GM12878 (cell line): ENCODE measurements around the gene ZCCHC8. TPM values are rescaled to one million over a fixed set of nuclear protein-coding genes. Genes with fewer than 3 reads are reported as not detected.

Source experiments
- ATAC-seq: fragments of 200-7000 bp; cut with Tn5 transposase; 3 replicates; pipeline ENCODE4 v1.9.1; 2020; ENCODE audit warnings: mild to moderate bottlenecking, moderate library complexity
- BruUV-seq: library from RNA; stranded (reverse); fragments of 400-500 nt; replicated peaks from 2 replicates; lab custom pipeline; 2021; lab: Mats Ljungman, UMichigan
- CTCF ChIA-PET: fragments of 300-600 bp; sonication (Branson Sonifier 250); formaldehyde crosslinking; extraction: SDS; loops from one replicate; lab custom pipeline; 2021; ENCODE audit warnings: inconsistent platforms; lab: Yijun Ruan, JAX
- POLR2A ChIA-PET: fragments of 350-600 bp; formaldehyde crosslinking; extraction: SDS; loops from one replicate; lab custom pipeline; 2021; ENCODE audit warnings: inconsistent platforms; lab: Charles Lee
- RAD21 ChIA-PET: fragments of 300-600 bp; sonication (Branson Sonifier 250); formaldehyde crosslinking; loops from one replicate; lab custom pipeline; 2023; ENCODE audit warnings: antibody characterized with exemption; ENCODE audit not compliant: unreplicated experiment; lab: Charles Lee
- SMC1A ChIA-PET: fragments of 300-600 bp; sonication (Branson Sonifier 250); formaldehyde crosslinking; loops from one replicate; lab custom pipeline; 2023; ENCODE audit not compliant: unreplicated experiment, uncharacterized antibody; lab: Charles Lee
- DNase-seq: peaks from one replicate; pipeline ENCODE4 v3.0.0-alpha.2; 2011; ENCODE audit warnings: low read depth, low spot score
- FAIRE-seq: peaks from 3 replicates; lab custom pipeline; 2011; peaks lifted over from hg19 to GRCh38; lab: Jason Lieb, UNC
- H2AFZ ChIP-seq: 2 replicates; pipeline ENCODE4 v1.6.0; 2011; ENCODE audit warnings: low read depth, low read length, control low read depth; ENCODE audit not compliant: control insufficient read depth
- H3K27ac ChIP-seq: 2 replicates; pipeline ENCODE4 v1.5.1; 2011; ENCODE audit warnings: control low read depth; ENCODE audit not compliant: control insufficient read depth, insufficient read depth
- H3K27me3 ChIP-seq, 2 experiments: replicated peaks in 1 of 2; 2 replicates each; pipeline versions ENCODE4 v1.6.0 to v1.6.1; 2011; ENCODE audit warnings: low read length in 1 of 2; ENCODE audit not compliant: control insufficient read depth in 2 of 2, insufficient read depth in 2 of 2
- H3K36me3 ChIP-seq, 2 experiments: 2 replicates each; pipeline ENCODE4 v1.5.1; 2011; ENCODE audit warnings: low read length in 1 of 2; ENCODE audit not compliant: control insufficient read depth in 2 of 2, insufficient read depth in 2 of 2
- H3K4me1 ChIP-seq: 2 replicates; pipeline ENCODE4 v1.6.1; 2011; ENCODE audit warnings: mild to moderate bottlenecking, low read length, moderate library complexity, mixed read lengths; ENCODE audit not compliant: control insufficient read depth, insufficient read depth
- H3K4me2 ChIP-seq: 2 replicates; pipeline ENCODE4 v1.6.0; 2011; ENCODE audit warnings: control low read depth; ENCODE audit not compliant: control insufficient read depth, insufficient read depth
- H3K4me3 ChIP-seq: fragments of 200-600 bp; sonication (generic); 2 replicates; pipeline ENCODE4 v1.5.1; 2016
- H3K79me2 ChIP-seq: 2 replicates; pipeline ENCODE4 v1.6.0; 2011; ENCODE audit warnings: low read length; ENCODE audit not compliant: control insufficient read depth, insufficient read depth
- H3K9ac ChIP-seq: 2 replicates; pipeline ENCODE4 v1.8.0; 2011; ENCODE audit warnings: low read length, control low read depth, mixed read lengths; ENCODE audit not compliant: control insufficient read depth, insufficient read depth
- H3K9me3 ChIP-seq: replicated peaks from 3 replicates; pipeline ENCODE4 v1.5.1; 2011; ENCODE audit warnings: mild to moderate bottlenecking, low read length; ENCODE audit not compliant: control insufficient read depth, insufficient read depth
- H4K20me1 ChIP-seq: 2 replicates; pipeline ENCODE4 v1.6.0; 2011; ENCODE audit not compliant: control insufficient read depth, insufficient read depth
- BACH1 ChIP-seq: fragments of 450-650 bp; IDR thresholded peaks from 2 replicates; pipeline ENCODE4 v1.6.1; 2017; ENCODE audit warnings: mild to moderate bottlenecking, borderline replicate concordance
- CBFB ChIP-seq: IDR thresholded peaks from 2 replicates; pipeline ENCODE4 v1.6.1; 2016; ENCODE audit warnings: antibody characterized with exemption, low read depth
- CBX5 ChIP-seq: sonication (generic); IDR thresholded peaks from 2 replicates; pipeline ENCODE4 v1.6.1; 2016; ENCODE audit warnings: low read depth, moderate library complexity, mild to moderate bottlenecking, inconsistent platforms
- EZH2 ChIP-seq: IDR thresholded peaks from 2 replicates; pipeline ENCODE4 v1.6.1; 2012; ENCODE audit warnings: low read depth, mild to moderate bottlenecking, control low read depth, inconsistent platforms, low read length, borderline replicate concordance; ENCODE audit not compliant: control insufficient read depth
- FOS ChIP-seq: IDR thresholded peaks from 3 replicates; pipeline ENCODE4 v1.6.1; 2011; ENCODE audit warnings: borderline replicate concordance; ENCODE audit not compliant: insufficient read length; ENCODE audit errors: extremely low read depth
- HDGF ChIP-seq: fragments of 450-650 bp; IDR thresholded peaks from 2 replicates; pipeline ENCODE4 v1.6.1; 2016; ENCODE audit warnings: antibody characterized with exemption
- MEF2A ChIP-seq: IDR thresholded peaks from 2 replicates; pipeline ENCODE4 v1.6.1; 2011; ENCODE audit warnings: low read depth, mild to moderate bottlenecking, low read length, moderate library complexity; ENCODE audit not compliant: insufficient read depth
- NFXL1 ChIP-seq: fragments of 450-650 bp; IDR thresholded peaks from 2 replicates; pipeline ENCODE4 v1.6.1; 2017; ENCODE audit warnings: antibody characterized with exemption, mild to moderate bottlenecking, borderline replicate concordance
- NR2C1 ChIP-seq: fragments of 450-650 bp; IDR thresholded peaks from 2 replicates; pipeline ENCODE4 v1.6.1; 2017; ENCODE audit warnings: antibody characterized with exemption, mild to moderate bottlenecking, moderate library complexity
- RBBP5 ChIP-seq: fragments of 200-600 bp; sonication (generic); conservative IDR thresholded peaks from 2 replicates; pipeline ENCODE4 v1.6.1; 2016
- RUNX3 ChIP-seq: IDR thresholded peaks from 2 replicates; pipeline ENCODE4 v1.6.1; 2012; ENCODE audit warnings: low read length, inconsistent platforms
- SMAD1 ChIP-seq: fragments of 450-650 bp; IDR thresholded peaks from 2 replicates; pipeline ENCODE4 v1.6.1; 2018; ENCODE audit warnings: mild to moderate bottlenecking, low read depth; ENCODE audit not compliant: partially characterized antibody
- SMARCA5 ChIP-seq: fragments of 450-650 bp; IDR thresholded peaks from 2 replicates; pipeline ENCODE4 v1.6.1; 2017; ENCODE audit warnings: mild to moderate bottlenecking
- SREBF1 ChIP-seq: IDR thresholded peaks from 2 replicates; pipeline ENCODE4 v1.6.1; 2012; ENCODE audit warnings: mild to moderate bottlenecking, low read length
- ZNF24 ChIP-seq: fragments of 450-650 bp; IDR thresholded peaks from 2 replicates; pipeline ENCODE4 v1.6.1; 2017; ENCODE audit warnings: antibody characterized with exemption, mild to moderate bottlenecking
- WGBS: methylation state at CpG from one replicate; pipeline ENCODE4 v1.1.6; 2016; ENCODE audit warnings: low lambda C conversion rate; ENCODE audit not compliant: insufficient replicate concordance, insufficient coverage; ENCODE audit errors: missing lambda C conversion rate; 5-methylcytosine and 5-hydroxymethylcytosine counted together
- in situ Hi-C: fragments of 300-500 bp; cut with MboI; formaldehyde crosslinking; loops from 9 replicates; pipeline ENCODE4 v1.14.3; 2018; ENCODE audit warnings: mixed read lengths
- intact Hi-C: fragments of 100-400 bp; cut with micrococcal nuclease; formaldehyde crosslinking; loops from one replicate; pipeline ENCODE4 v1.14.2; 2022; ENCODE audit not compliant: unreplicated experiment
- polyA plus RNA-seq, 11 experiments: library from polyadenylated mRNA; depleted of rRNA in 4 of 11; unstranded in 6 of 11; stranded (reverse) in 5 of 11; fragments of >200 nt; fragmentation: Nextera tagmentation in 4 of 11; fragmentation: Illumina TruSeq in 1 of 11; extraction: Ambion mirVana in 4 of 11; extraction: Trizol in 1 of 11; gene quantifications; 1 replicate in 1 of 11; 2 replicates in 10 of 11; pipeline versions ENCODE4 v1.2.1 to v1.2.3, GENCODE V29; 2011 to 2016; ENCODE audit warnings: inconsistent platforms in 2 of 11, missing spikeins in 2 of 11, low read depth in 1 of 11
- total RNA-seq, 4 experiments: library from RNA; depleted of rRNA in 3 of 4; stranded (reverse); fragments of >200 nt in 3 of 4; fragmentation: Illumina TruSeq in 1 of 4; extraction: Trizol in 1 of 4; gene quantifications; 2 replicates each; pipeline versions ENCODE4 v1.2.1 to v1.2.3, GENCODE V29; 2013 to 2021
- TF ChIP-seq, protein P1 (sequence below): fragments of 150-350 bp; IDR thresholded peaks from 2 replicates; pipeline ENCODE4 v1.6.1; 2014; ENCODE audit warnings: mild to moderate bottlenecking, low read depth, low read length
- TF ChIP-seq, protein P2 (sequence below): fragments of 450-650 bp; formaldehyde crosslinking; IDR thresholded peaks from 2 replicates; pipeline ENCODE4 v1.4.0; 2020; ENCODE audit warnings: mild to moderate bottlenecking, moderate library complexity
- TF ChIP-seq, protein P3 (sequence below): fragments of 450-650 bp; IDR thresholded peaks from 2 replicates; pipeline ENCODE4 v1.6.1; 2014; ENCODE audit warnings: mild to moderate bottlenecking
- TF ChIP-seq, protein P4 (sequence below): IDR thresholded peaks from 2 replicates; pipeline ENCODE4 v1.6.1; 2011; ENCODE audit warnings: low read depth, mild to moderate bottlenecking, low read length, moderate library complexity, borderline replicate concordance; ENCODE audit errors: extremely low read depth

ZCCHC8 gene
- total and polyA plus RNA-seq, 10 of the 15 experiments (the other 5 are each of a cell fraction or from before 2014, with no cell fraction given): 8.8 to 34.8 (median 21.7) TPM

DNA sequence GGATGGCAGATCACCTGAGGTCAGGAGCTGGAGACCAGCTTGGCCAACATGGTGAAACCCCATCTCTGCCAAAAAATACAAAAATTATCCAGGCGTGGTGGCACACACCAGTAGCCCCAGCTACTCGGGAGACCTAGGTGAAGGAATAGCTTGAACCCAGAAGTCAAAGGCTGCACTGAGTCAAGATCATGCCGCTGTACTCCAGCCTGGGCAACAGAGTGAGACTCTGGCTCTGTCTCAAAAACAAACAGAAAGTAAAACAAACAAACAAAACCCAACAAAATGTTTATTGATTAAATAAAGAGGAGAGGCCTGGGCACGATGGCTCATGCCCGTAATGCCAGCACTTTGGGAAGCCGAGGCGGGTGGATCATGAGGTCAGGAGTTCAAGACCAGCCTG is 5.5 kb downstream of the ZCCHC8 start:
- in situ Hi-C loops: no loop called here
- RAD21 ChIA-PET: no interaction called here
- WGBS: 91% methylated on average over 7 of the region's 7 CpGs
- H3K79me2 ChIP-seq: peaks cover 46% of the 10 kb centered on the region
- H3K27ac ChIP-seq: no peak overlapping the region
- SMC1A ChIA-PET: no interaction called here
- TF ChIP-seq NFXL1 (no peak), CBX5 (no peak), SREBF1 (no peak), NR2C1 (no peak), HDGF (no peak), CBFB (no peak), BACH1 (no peak), RBBP5 (no peak), EZH2 (no peak), SMAD1 (no peak), ZNF24 (no peak), RUNX3 (no peak), MEF2A (no peak), SMARCA5 (no peak), FOS (no peak)
- TF ChIP-seq, protein P1, sequence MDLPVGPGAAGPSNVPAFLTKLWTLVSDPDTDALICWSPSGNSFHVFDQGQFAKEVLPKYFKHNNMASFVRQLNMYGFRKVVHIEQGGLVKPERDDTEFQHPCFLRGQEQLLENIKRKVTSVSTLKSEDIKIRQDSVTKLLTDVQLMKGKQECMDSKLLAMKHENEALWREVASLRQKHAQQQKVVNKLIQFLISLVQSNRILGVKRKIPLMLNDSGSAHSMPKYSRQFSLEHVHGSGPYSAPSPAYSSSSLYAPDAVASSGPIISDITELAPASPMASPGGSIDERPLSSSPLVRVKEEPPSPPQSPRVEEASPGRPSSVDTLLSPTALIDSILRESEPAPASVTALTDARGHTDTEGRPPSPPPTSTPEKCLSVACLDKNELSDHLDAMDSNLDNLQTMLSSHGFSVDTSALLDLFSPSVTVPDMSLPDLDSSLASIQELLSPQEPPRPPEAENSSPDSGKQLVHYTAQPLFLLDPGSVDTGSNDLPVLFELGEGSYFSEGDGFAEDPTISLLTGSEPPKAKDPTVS: no peak
- TF ChIP-seq, protein P2, sequence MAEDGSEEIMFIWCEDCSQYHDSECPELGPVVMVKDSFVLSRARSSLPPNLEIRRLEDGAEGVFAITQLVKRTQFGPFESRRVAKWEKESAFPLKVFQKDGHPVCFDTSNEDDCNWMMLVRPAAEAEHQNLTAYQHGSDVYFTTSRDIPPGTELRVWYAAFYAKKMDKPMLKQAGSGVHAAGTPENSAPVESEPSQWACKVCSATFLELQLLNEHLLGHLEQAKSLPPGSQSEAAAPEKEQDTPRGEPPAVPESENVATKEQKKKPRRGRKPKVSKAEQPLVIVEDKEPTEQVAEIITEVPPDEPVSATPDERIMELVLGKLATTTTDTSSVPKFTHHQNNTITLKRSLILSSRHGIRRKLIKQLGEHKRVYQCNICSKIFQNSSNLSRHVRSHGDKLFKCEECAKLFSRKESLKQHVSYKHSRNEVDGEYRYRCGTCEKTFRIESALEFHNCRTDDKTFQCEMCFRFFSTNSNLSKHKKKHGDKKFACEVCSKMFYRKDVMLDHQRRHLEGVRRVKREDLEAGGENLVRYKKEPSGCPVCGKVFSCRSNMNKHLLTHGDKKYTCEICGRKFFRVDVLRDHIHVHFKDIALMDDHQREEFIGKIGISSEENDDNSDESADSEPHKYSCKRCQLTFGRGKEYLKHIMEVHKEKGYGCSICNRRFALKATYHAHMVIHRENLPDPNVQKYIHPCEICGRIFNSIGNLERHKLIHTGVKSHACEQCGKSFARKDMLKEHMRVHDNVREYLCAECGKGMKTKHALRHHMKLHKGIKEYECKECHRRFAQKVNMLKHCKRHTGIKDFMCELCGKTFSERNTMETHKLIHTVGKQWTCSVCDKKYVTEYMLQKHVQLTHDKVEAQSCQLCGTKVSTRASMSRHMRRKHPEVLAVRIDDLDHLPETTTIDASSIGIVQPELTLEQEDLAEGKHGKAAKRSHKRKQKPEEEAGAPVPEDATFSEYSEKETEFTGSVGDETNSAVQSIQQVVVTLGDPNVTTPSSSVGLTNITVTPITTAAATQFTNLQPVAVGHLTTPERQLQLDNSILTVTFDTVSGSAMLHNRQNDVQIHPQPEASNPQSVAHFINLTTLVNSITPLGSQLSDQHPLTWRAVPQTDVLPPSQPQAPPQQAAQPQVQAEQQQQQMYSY: no peak
- TF ChIP-seq, protein P3, sequence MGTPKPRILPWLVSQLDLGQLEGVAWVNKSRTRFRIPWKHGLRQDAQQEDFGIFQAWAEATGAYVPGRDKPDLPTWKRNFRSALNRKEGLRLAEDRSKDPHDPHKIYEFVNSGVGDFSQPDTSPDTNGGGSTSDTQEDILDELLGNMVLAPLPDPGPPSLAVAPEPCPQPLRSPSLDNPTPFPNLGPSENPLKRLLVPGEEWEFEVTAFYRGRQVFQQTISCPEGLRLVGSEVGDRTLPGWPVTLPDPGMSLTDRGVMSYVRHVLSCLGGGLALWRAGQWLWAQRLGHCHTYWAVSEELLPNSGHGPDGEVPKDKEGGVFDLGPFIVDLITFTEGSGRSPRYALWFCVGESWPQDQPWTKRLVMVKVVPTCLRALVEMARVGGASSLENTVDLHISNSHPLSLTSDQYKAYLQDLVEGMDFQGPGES: no peak
- TF ChIP-seq, protein P4, sequence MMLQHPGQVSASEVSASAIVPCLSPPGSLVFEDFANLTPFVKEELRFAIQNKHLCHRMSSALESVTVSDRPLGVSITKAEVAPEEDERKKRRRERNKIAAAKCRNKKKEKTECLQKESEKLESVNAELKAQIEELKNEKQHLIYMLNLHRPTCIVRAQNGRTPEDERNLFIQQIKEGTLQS: no peak
- CTCF ChIA-PET: interaction anchor here (0.7 to 2.2 kb wide), 4 partner anchors 11 to 145 kb away, joined by 3 to 10 read pairs (median 3); no protein-coding TSS in a partner anchor
- H3K9ac ChIP-seq: no peak overlapping the region
- POLR2A ChIA-PET: interaction anchor here (0.6 to 1.0 kb wide), 3 partner anchors 12 to 286 kb away, joined by 3 to 4 read pairs (median 3); no protein-coding TSS in a partner anchor
- H3K4me1 ChIP-seq: no peaks in the 10 kb centered on the region
- no TSS peak for BruUV-seq
- H2AFZ ChIP-seq: no peak overlapping the region
- H3K4me2 ChIP-seq: peak overlapping the region; percentile 42
- ATAC-seq (no peak), FAIRE-seq (no peak), DNase-seq (no peak)
- intact Hi-C loops: no loop called here
- peaks cover 4 to 6% of the 10 kb centered on the region in 2 experiments; a peak in 3 of 4 replicates for H3K36me3 ChIP-seq
- H3K27me3 ChIP-seq: no peaks in the 10 kb centered on the region
- H3K4me3 ChIP-seq: no peak overlapping the region
- no peaks in the 10 kb centered on the region for H4K20me1 ChIP-seq
- H3K9me3 ChIP-seq: no peaks in the 10 kb centered on the region
